DMS53 treated with DMSO at 0.1 percent for 48 hours (cell line): Measurements from ENCODE around the gene NXF2B.
"Not testable (repeated sequence)": the region's sequence is repeated elsewhere in the genome, so short reads cannot be mapped to it uniquely, and the experiment has no call there.

ENCODE experiments used
- DNase-seq: peaks from one replicate; lab custom pipeline; 2025; ENCODE audit not compliant: unreplicated experiment; lab: John Stamatoyannopoulos, UW

Gene NXF2B, protein sequence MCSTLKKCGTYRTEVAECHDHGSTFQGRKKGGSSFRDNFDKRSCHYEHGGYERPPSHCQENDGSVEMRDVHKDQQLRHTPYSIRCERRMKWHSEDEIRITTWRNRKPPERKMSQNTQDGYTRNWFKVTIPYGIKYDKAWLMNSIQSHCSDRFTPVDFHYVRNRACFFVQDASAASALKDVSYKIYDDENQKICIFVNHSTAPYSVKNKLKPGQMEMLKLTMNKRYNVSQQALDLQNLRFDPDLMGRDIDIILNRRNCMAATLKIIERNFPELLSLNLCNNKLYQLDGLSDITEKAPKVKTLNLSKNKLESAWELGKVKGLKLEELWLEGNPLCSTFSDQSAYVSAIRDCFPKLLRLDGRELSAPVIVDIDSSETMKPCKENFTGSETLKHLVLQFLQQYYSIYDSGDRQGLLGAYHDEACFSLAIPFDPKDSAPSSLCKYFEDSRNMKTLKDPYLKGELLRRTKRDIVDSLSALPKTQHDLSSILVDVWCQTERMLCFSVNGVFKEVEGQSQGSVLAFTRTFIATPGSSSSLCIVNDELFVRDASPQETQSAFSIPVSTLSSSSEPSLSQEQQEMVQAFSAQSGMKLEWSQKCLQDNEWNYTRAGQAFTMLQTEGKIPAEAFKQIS

DNA sequence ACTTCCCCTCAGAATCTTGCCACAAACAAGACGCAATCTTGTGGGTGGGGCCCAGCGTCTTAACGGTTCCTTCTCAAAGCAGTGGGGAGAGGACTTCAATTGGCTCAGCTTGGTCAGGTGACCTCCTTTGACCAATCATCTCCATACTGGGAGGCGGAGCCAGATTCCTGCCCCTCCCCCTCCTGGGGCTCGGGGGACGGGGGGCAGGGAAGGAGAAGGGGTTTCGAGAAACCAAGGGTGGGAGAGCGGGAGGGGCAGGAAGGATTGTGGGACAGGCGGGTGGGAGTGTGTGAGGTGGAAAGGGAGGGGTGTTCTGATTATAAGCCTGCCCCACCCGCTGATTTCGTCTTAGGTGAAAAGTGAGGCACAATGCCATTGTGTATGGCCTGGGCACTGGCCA lies at the start of gene NXF2B:
Gene NXF2B, minus strand, starts transcription at position 101 of the 400 bp plus-strand sequence. CDS start 59,972 bp downstream, outside the sequence.
- not testable (repeated sequence) for DNase-seq

DNA sequence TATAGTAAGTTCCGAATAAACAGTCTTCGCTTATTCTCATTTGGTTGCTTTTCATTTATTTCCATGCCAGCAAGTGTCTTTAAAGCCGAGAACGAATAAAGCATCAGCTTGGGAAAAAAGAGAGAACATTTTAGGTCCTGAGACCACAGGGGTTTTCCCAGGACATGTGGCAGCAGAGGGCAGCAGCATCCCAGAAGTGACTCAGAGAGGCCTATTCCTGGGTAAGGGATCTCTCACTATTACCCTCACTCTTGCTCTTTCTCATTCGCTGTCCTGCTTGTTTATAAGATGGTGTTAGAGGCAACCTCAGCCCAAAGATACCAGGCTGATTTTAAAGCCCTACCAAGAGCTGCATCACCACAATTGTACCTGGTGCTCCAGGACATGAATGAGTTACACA lies 39.0 kb upstream of the NXF2B start:
- DNase-seq: not testable (repeated sequence)

DNA sequence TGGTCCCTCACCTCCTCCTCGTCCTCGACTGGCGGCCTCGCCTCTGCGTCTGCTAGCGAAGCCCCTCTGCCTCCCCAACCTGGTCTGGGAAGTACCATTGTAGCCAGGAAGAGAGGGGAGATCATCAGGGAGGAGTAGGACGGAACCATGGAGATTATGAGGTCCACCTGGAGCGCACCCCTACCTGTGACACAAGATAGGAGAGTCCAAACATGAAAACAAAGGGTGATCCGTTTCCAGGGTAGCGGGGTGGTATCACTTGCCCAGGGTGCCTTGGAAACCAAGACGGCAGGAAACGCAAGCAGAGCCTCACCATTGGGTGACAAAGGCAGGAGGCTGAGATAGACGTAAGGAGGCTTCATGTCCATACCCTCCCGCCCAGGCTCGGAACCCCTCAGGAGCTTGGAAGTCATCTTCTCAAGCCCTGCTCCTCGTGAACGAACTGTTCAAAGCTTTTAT lies 32.0 kb upstream of the NXF2B start, which contains the start of gene TCP11X2:
Gene TCP11X2, minus strand, starts transcription at position 51 of the 459 bp plus-strand sequence.
- DNase-seq: not testable (repeated sequence)

DNA sequence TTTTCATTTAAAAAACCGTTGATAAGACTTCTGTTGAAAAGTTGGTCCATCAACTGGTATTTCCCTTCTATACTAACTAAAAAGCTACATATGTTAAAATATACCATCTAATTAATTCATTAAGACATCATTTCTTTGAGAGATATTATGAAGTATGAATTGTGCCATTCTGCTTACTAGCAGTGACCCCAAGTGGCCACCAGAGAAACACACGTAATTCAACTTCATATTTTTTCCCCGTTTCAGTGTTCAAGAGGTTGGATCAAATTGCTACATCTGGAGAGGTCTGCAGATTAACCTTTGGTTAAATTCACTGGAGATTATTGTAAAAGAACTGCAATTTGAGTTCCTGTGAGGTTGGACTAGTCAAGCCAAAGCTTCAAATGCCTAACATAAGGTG lies 30.4 kb upstream of the NXF2B start:
- not testable (repeated sequence) for DNase-seq

DNA sequence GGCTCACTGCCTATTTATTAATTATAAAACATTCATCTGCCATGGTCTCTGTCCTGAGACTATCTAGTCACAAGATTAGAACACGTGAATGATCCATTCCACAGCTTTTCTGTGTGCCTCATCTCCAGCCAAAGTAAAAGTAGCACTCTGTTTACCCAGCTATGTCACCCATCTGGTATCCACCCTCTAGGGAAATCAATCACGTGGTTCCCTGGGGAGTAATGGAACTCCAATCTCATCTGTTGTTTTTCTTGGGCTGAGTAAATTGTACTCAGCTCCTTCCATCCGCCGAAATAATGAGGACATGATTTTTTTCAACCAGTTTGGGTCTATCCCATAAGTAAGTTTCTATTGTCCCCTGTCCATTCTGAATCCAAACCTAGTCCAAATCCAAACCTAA lies 18.8 kb upstream of the NXF2B start:
- DNase-seq: not testable (repeated sequence)

DNA sequence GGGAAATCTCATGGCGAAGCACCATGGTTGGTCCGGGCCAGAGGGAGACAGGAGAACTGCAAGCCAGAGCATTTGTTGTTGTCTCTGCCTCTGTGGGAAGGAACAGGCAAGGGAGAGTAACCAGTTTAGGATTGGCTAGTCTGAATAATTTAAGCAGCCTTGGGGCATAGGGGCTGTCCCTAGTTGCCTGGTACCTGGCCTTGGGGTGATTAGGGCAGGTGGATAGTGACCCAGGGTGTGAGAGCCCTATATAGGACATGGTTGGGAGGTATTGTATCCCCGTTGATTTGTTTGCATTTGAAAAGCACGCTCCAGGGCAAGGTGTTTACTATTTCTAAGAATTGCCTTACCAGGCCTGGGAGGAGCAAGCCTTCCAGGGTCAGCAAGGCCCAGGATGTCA lies 25.3 kb downstream of the NXF2B start:
- DNase-seq: not testable (repeated sequence)

DNA sequence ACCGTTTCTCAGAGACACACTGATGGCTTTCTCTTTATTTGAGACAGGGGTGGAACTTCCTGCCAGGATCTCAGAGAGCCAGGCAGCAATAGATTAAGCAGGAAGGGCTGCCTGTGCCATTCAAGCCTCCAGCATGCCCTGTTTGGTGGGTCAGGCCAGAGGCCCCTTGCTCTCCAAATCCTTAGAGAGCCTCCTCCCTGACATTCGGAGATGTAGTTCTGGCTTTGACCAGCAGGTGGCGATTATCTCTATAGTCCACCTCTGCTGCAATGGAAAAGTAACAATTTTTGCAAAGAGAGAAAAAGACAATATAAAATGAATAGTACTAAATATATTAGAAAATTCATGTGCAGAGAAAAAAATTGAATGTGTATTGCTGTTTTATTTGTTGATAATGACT lies 93.9 kb downstream of the NXF2B start:
- no peak for DNase-seq

DNA sequence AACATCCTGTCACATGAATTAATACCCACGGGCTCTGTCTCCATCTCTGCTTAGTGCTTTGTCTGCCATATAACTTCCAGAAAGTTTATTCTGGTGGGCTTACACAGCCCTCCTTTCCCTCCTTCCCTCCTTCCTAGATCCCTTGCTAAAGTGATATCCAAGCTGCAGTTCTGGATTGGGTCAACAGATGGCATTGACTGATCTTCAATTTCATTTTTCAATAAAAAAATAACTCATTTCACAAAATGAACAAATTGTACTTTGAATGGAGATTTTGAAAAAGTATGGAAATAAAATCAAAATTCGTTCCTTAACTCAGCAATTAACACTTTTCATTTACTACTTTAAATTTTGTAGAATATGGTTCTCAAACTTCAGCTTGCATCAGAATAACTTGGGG lies 97.9 kb downstream of the NXF2B start:
- no peak for DNase-seq

DNA sequence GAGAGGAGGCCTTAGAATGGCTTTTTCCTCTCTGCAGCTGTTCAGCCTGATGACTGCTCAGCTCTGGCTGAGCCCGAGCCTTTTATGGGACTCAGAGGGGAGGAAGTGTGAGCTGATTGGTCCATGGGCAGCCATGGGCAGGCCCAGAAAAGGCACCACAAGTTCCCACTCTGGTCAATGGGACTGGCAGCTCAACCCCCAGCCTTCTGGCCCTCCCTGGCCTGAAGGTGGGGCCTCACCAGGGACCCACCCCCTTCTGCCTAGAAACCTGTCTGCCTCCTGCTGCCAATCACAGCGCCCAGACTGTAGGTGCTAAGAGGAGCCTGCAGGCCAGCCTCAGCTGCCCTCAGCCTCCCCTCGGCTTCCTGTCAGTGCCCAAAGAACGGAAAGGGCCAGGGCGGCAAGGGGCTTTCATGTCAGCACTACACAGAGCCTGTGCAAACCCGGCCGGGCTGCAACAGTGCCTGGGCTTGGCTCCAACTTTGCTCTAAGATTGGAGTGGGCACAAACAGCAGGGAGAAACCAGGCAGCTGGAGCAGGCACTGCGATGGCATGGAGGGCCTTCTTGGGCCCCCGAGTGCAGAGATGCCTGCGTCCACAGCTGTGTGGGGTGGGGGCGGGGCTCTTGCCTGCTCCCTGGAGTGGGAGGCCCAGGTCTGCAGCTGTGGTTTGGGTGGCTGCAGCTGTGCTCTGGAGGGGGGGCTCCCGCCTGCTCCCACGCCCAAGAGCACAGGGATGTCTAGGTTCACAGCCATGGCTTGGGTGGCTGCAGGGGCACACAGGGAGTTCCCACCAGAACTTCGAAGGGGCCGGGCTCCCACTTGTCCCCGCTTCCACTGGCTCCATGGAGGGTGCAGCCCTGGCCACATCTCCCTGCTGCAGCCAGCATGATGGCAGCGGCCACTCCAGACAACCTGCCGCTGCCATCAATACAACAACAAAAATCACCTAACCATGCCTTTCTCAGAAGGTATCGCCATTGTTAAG lies 100.2 kb downstream of the NXF2B start:
- DNase-seq: no peak

DNA sequence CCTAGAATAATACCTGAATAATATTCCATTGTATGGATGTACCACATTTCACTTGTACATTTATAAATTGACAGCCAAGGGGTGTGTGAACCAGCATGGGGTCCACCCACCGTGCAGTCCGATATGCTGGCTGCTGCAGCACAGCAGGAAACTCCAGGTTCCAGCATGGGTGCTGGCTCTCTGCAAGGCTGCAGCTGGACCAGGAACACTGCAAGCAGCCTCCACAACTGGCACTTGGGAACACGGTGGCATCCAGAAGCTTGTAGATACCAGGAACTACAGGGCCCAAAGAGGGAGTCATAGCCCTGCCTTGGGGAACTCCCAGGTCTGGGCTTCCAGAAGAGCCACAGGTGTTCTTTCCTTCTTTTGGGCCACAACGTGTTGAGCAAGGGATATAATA lies 101.6 kb downstream of the NXF2B start:
- no peak for DNase-seq
